Stimulated activated CD4-positive, alpha-beta T cell treated with anti-CD3 and anti-CD28 coated beads, TNF-alpha, amount 100 ng/mL, for 48 hours (primary cell): ENCODE data around the gene IPO7.
"Not testable (repeated sequence)": the region's sequence is repeated elsewhere in the genome, so short reads cannot be mapped to it uniquely, and the experiment has no call there.

Source experiments
- DNase-seq, 3 donors: peaks; one replicate each; pipeline ENCODE4 v3.0.0-alpha.2; 2020; ENCODE audit warnings: low read depth in 3 of 3

IPO7 gene

DNA sequence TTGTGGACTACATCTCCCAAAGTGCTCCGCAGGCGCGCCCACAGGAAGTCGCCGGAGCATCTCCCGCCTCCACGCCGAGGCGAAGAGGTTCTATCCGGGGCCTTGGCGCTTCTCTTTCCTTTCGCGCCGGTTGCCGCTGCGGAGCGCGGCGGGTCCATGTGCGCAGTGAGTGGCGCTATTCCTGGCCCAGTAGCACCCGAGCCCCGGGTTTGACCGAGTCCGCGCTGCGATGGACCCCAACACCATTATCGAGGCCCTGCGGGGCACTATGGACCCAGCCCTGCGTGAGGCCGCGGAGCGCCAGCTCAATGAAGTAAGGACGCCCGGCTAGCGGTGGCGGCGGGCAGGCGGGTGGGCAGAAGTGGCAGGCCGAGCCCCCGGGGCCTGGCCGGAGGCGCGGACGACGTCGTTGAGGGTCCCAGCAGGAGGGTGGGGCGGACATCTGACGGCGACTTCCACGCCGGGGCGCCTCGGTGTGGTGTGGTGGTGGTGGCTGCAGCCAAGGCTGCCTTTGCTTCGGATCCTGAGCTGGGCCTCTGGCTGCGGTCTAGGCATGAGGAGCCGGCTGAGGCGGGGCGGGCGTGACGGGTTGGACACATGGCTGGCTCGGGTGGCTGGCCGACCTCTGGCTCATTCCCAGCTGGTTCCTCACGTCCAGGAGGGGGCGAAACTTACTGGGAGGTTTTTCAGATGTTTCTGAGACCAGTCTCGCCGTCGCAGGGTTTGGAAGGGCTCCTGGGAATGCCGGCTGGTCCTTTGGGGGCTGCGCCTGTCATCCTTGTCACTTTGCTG is at the start of gene IPO7:
Gene IPO7 (plus strand): TSS at position 118 of the 792 bp plus-strand sequence. CDS start 112 bp downstream, at position 230.
- peak; percentile 85 to 87 (median 86) for DNase-seq

GRCh38 chr11:9341638-9342178 is 42.7 kb upstream of the IPO7 start:
- no peak for DNase-seq

DNA sequence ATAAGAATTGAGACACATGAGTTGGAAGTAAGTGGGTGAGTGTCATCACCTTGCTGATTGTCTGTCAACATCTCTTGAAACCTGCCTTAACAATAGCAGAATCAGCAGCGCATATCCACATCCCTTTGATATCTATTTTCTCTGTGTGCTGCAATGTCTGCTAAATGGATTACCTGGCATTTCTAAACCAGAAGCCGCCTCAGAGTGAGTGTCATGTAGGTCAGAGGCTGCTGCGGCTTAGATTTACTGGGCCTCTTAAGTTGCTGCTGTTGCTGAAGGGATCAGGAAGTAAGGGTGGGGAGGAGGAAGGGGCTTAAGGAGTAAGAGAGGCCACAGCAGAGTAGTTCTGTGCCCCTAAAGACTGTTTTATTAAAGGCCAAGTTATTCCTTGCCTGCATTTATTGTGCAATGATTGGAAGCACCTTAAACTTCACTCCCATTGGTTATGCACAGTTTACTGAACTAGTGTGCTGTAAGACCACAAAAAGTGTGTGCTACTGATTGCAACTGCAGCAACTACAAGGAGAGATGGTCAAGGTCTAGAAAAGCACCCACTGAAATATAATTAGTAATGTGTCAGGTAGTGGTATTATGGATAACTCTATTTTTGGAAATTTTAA is 40.3 kb upstream of the IPO7 start:
- DNase-seq, result no peak

- DNase-seq, result no peak
These were observed 37.4 kb upstream of the IPO7 start for GRCh38 chr11:9347100-9347499.

- not testable (repeated sequence) for DNase-seq
These were observed 36.7 kb upstream of the IPO7 start for GRCh38 chr11:9347779-9348178.

DNA sequence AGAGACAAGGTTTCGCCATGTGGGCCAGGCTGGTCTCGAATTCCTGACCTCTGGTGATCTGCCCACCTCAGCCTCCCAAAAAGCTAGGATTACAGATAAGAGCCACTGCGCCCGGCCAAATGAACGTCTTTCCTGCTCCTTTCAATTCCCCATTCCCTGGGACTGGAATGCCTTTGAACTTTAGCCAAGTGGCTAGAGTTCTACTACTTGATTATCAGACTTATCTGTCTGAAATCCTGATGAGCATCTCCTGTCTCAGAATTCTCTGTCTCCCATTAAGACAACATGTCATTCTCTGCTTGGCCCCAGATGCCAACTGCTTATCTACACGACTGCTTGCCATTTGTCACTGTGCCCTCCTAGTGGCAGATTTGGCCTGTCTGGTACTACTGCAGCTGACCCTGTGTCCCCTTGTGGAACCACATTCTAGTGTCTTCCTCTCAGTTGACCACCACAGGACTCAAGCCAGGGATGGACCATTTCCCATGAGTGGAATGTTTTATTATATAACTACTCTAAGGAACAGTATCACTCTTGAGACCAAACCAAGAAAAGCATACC is 33.1 kb upstream of the IPO7 start:
- DNase-seq, result no peak

DNA sequence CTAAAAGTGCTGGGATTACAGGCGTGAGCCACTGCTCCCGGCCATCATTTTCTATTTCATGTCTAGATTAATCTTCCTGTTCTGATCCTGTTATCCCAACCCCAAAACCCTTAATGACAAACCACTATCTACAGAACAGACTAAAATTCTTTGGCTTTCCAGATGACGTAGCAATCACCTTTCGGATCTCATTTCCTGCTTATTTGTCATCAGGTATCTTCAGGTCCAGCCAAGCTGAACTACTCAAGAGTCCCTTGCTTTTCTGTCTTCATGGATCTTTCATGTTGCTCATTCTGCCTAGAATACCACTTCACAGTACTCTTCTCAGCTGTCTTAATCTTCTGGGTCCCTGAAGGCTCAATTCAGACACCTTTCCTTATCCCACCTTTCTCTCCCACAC is 27.4 kb upstream of the IPO7 start:
- no peak for DNase-seq

DNA sequence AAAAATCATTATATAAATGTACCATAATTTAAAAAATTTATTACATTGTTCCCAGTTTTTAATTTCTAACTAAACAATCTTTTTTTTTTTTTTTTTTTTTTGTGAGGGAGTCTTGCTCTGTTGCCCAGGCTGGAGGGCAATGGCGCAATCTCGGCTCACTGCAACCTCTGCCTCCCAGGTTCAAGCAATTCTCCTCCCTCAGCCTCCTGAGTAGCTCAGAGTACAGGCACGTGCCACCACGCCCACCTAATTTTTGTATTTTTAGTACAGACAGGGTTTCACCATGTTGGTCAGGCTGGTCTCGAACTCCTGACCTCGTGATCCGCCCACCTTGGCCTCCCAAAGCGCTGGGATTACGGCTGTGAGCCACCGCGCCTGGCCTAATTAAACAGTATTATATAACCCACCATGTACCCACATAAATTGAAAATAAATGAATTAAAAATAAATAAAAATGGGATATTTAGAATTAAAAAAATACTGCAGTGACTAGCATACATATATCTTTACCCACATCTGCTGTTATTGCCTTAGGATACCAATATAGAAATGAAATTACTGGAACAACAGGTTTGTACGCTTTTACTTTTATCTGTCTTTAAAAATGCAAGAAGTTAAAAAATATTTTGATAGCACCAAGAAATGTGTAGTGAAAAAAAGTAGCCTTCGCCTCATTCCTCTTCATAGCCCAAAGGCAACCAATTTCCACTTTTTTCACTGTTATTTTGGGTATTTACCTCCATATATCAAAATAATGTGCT is 23.4 kb upstream of the IPO7 start:
- DNase-seq, result not testable (repeated sequence)

- no peak for DNase-seq
These were observed 22.0 kb upstream of the IPO7 start for GRCh38 chr11:9362393-9362863.

- peak; percentile 69 to 76 (median 74) for DNase-seq
These were observed 20.2 kb upstream of the IPO7 start for GRCh38 chr11:9363954-9364912.

GRCh38 chr11:9367551-9367950 is 16.9 kb upstream of the IPO7 start:
- DNase-seq, result no peak

DNA sequence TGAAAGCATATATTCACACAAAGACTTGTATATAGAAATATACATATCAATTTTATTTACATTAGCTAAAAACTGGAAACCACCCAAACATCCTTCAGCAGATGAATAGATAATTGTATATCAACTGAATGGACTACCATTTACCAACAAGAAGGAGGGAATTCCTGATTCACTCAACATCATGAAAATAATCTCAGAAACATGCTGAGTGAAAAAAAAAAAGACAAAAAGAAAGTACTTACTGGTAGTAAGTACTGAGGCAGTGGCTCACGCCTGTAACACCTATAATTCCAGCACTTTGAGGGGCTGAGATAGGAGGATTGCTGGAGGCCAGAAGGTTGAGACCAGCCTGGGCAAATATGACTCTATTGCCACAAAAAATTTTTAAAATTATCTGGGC is 7.4 kb upstream of the IPO7 start:
- no peak for DNase-seq

GRCh38 chr11:9379041-9379440 is 5.4 kb upstream of the IPO7 start:
- DNase-seq, result no peak

- DNase-seq, result no peak
These were observed 3.7 kb upstream of the IPO7 start for GRCh38 chr11:9380773-9381172.

DNA sequence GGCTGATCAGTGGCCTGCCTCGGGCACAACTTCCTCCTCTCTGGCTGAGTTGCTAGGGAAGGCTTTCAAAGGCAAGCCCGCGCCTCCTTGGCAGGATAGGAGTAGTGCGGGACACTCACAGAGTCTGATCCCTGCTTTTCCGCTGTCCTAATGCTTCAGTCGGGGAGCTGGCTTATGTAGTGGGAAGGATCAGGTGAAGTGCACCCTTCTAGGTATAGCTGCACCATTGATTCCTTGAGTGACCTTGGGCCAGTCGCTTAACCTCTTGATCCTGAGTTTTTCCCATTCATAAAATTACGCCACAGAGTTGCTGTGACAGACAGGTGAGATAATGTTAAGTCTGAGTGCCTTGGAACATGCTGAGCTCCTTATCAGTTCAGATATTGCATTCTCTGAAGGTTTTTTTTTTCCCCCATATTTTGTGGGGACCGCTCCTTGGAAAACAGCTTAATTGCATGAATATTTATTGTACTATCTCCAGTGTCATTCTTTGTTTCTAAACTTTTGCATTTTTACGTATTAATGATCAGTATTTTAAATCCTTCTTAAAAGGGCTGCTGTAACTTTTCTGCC is 961 bp downstream of the IPO7 start:
- no peak for DNase-seq

- DNase-seq, result no peak
These were observed 1.6 kb downstream of the IPO7 start for GRCh38 chr11:9386086-9386485.

DNA sequence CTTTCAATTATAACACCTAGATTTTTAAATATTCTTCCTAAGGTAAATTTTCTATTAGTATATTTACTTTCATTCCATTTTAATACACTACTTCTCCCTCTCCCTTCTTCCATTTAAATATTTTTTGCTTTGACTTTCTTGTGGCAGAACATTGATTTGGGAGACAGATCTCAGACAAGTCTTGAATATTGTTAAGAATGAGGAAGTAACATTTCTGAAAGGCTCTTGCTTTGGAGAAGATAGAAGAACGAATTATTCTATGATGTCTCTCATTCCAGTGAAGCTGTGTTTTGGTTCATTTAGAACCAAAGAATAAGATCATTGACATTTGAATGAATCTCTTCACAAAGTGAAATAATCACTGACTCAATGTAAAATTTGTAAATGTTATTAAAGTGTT is 2.4 kb downstream of the IPO7 start:
- no peak for DNase-seq

DNA sequence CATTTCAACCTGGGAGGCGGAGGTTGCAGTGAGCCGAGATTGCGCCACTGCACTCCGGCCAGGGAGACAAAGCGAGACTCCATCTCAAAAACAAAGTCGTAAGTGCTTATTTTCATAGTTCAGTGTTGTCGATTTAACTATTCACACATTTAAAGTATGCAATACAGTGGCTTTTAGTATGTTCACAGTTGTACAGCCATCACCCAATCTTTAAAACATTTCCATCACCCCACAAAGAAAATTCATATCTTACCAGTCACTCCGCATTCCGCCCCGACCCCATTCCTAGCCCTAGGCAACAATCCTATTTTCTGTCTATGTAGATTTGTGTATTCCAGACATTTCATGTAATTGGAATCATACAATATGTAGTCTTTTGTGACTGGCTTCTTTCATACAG is 11.9 kb downstream of the IPO7 start:
- no peak for DNase-seq

- no peak for DNase-seq
These were observed 12.3 kb downstream of the IPO7 start for GRCh38 chr11:9396752-9397151.
